ENCODE data around the gene ZXDC.

ZXDC gene

DNA sequence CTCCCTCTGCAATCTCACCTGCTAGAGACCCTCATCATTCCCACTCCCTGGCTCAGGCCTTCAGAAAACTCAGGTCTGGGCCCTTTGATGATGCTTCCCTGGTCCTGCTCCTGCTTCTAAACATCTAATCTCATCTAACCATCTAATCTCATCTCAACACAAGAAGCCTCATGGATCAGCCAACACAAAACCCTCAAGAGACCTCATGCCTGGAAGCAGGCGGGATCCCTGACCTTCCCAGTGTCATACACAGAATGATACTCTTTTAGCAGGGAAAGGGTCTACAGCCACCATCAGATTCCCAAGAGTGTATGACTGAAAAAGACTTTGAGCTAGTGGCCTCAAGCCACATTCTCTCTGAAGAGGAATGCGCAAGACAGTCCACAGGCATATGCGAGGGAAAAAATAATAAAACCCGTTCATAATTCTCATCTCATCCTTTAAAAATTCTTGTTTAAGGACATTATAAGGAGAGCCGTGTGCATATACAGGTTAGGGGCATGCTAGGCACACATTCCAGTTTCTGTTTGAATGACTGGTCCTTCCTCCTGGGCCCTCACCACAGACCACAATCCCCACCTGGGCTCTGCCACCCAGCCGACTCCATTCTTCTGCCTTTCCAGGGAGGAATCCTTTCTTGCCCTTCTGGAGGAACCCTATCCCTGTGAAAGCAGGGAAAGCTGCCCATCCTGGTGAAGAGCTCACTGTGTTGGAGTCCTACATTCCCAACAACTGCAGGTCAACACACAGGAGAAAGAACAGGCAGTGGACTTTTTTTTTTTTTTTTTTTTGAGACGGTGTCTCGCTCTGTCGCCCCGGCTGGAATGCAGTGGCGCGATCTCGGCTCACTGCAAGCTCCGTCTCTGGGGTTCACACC, 2.2 kb downstream of the ZXDC start:
- TF ChIP-seq CTCF (conservative IDR thresholded peaks at IDR 0.05; ENCODE audit: low read depth, low read length) = no peak
- DNase-seq (ENCODE audit: low read depth) = no peak
- peak overlapping the region; percentile 18 for H3K4me3 ChIP-seq (ENCODE audit: low read depth, low read length)

DNA sequence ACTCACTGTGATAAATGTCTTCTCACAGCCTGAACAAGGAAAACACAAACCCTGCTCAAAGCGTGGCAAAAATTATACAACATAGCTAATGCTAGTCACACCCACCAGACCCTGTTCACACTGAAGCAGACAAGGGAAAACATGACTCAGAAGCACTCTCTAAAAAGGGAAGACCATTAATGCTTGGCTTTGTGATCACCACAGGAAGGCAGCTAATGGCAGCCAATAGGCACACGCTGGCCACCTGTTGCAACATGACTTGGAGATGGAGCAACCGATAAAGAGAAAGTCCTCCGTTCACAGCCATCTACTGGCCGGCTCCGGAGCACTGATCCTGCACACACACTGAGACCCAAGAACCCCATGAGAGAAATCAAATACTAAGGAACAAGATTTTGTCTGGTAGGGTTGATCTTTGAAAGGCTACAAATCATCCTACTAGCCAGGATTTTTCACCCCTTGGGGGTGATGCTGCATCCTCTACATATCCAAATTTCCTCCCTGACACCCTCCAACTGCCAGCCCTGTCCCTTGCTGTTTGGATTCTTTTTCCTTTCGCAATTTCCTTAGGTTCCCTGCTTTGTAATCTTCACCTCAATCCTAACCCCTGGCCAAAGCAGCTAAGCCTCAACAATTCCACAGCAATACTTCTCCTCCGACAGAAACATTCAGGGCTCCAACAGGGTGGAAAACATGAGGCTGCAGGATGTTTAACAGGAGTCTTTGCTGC, 3.2 kb downstream of the ZXDC start:
- peak overlapping the region; percentile 2 for H3K4me3 ChIP-seq (ENCODE audit: low read depth, low read length)
- peak; percentile 30 for TF ChIP-seq CTCF (conservative IDR thresholded peaks at IDR 0.05; ENCODE audit: low read depth, low read length)
- peak; percentile 92 for DNase-seq (ENCODE audit: low read depth)

- H3K4me3 ChIP-seq (ENCODE audit: low read depth, low read length) = no peak overlapping the region
- no peak for DNase-seq (ENCODE audit: low read depth)
- no peak for TF ChIP-seq CTCF (conservative IDR thresholded peaks at IDR 0.05; ENCODE audit: low read depth, low read length)
Observed at GRCh38 chr3:126469479-126469878, 6.2 kb downstream of the ZXDC start.

- TF ChIP-seq CTCF (conservative IDR thresholded peaks at IDR 0.05; ENCODE audit: low read depth, low read length) = no peak
- H3K4me3 ChIP-seq (ENCODE audit: low read depth, low read length) = no peak overlapping the region
- DNase-seq (ENCODE audit: low read depth) = peak; percentile 52
Observed at GRCh38 chr3:126468028-126468891, 7.4 kb downstream of the ZXDC start.

- TF ChIP-seq CTCF (conservative IDR thresholded peaks at IDR 0.05; ENCODE audit: low read depth, low read length) = no peak
- DNase-seq (ENCODE audit: low read depth) = no peak
Observed at GRCh38 chr3:126467611-126467955, 8.1 kb downstream of the ZXDC start.

DNA sequence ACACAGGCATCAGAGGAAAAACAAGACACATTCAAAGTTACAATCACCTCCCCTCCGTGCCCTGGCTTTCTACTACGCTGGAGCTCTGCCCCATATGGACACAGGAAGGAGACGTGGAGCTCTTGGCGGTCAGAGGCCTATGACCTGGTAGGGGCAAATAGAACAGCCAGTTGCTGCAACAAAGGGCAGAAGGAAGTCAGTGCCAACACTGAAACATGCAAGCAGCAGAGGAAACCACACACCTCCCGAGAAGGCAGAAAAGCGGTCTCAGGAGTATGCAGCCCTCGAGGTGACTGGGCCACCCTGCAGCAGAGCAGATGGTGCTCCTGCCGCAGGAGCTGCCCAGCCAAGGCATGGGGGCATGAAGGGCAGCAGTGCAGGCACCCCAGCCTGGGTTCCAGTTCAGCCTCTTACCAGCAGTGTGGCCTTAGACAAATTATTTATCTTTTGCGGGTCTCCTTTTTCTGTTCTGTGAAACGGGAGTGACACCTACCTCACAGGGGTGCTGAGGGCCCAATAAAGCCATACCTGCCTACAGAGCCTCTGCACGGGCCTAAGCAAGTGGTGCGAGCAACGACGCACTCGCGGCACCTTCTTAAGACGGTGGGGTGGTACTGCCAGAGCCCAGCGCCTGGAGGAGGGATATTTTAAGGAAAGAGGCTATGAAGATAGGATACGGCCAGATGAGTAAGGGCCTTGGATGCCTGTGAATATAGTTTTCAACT, 8.6 kb downstream of the ZXDC start:
- DNase-seq (ENCODE audit: low read depth) = no peak
- TF ChIP-seq CTCF (conservative IDR thresholded peaks at IDR 0.05; ENCODE audit: low read depth, low read length) = no peak
- no peak overlapping the region for H3K4me3 ChIP-seq (ENCODE audit: low read depth, low read length)

More at GRCh38 chr3:126467611-126467955, 8.1 kb downstream of the ZXDC start:
- H3K4me3 ChIP-seq (ENCODE audit: low read depth, low read length) = no peak overlapping the region

All from choroid plexus epithelial cell (primary cell).